ENCODE measurements around the gene NAALADL1.

Gene NAALADL1

DNA sequence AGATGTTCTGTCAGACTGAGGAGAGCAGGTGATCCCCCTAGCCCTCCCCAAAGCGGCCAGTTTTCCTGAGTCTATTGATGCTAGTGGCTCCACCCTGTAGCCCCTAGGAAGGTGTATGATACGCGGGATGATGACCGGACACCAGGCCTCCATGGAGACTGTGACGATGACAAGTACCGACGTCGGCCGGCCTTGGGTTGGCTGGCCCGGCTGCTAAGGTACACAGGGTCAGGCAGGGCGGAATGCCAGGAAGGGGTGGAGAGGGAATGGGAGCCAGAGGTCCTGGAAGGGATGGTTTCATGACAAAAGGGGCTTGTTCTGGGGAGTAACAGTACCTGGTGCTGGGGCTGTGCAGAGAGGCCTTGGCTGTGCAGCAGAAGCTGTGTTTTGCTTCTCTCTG is 28.9 kb upstream of the NAALADL1 start:
- H3K27ac ChIP-seq = no peak overlapping the region
- TF ChIP-seq, protein P1, sequence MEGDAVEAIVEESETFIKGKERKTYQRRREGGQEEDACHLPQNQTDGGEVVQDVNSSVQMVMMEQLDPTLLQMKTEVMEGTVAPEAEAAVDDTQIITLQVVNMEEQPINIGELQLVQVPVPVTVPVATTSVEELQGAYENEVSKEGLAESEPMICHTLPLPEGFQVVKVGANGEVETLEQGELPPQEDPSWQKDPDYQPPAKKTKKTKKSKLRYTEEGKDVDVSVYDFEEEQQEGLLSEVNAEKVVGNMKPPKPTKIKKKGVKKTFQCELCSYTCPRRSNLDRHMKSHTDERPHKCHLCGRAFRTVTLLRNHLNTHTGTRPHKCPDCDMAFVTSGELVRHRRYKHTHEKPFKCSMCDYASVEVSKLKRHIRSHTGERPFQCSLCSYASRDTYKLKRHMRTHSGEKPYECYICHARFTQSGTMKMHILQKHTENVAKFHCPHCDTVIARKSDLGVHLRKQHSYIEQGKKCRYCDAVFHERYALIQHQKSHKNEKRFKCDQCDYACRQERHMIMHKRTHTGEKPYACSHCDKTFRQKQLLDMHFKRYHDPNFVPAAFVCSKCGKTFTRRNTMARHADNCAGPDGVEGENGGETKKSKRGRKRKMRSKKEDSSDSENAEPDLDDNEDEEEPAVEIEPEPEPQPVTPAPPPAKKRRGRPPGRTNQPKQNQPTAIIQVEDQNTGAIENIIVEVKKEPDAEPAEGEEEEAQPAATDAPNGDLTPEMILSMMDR (conservative IDR thresholded peaks at IDR 0.05) = no peak

DNA sequence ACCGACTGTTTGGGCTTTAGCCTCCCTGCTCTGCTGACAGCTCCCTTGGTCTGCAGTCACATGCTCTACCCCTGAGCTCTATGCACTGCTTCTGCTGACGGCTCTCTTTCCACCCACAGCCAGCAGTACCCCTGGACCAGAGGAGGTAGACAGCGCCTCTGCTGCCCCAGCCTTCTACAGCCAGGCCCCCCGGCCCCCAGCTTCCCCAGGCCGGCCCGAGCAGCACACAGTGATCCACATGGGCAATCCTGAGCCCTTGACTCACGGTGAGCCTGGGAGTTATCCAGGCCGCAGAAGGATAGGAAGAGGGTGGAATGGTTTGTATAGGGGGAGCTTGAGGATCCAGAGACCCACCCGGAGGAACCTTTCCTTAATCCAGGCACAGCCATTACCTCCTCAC is 28.5 kb upstream of the NAALADL1 start:
- TF ChIP-seq, protein P1 (conservative IDR thresholded peaks at IDR 0.05) = no peak
- H3K27ac ChIP-seq = no peak overlapping the region

DNA sequence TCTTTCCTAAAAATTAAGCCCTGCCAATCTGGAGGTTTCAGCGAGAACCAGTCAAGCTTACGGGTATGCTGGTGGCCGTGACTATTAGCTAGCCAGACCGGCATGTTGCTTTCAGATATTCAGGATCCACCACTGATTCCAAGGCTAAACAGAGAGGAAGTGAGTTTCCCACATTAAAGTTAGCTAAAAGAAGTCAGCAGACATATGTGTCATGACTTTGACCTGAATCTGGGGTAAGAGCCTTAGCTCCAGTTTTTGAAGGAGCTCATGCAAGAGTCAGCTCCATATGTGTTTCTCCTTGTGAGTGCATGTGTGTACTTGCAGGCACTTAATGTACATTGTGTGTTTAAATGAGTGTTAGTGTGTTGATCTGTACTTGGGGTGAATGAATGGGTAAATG is 27.1 kb upstream of the NAALADL1 start:
- H3K27ac ChIP-seq = no peak overlapping the region
- TF ChIP-seq, protein P1 (conservative IDR thresholded peaks at IDR 0.05) = no peak

DNA sequence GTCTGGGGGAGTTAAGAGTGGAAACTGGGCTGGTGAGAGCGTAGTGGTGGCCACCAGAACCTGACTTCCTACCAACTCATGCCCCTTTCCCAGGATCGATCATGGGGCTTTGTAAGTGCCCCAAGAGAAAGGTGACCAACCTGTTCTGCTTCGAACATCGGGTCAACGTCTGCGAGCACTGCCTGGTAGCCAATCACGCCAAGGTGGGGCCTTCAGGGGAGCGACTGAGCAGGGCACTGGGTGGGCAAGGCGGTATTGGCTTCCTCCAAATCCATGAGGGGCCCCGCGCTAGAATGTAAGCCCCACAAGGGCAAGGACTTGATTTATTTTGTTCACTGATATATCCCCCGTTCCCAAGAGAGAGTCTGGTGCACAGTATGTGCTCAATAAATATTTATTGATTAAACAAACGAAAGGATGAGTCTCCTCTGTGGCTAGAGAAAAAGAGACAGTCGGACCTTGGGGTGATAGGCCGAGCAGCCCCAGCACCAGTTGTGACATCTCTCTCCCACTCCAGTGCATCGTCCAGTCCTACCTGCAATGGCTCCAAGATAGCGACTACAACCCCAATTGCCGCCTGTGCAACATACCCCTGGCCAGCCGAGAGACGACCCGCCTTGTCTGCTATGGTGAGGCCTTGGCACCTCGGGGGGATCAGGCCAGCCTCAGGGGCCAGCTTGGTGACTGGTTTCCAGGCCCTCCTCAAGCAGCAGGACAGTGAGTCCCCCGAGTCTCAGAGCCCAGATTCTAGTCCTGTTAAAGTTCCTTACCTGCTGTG is 26.4 kb upstream of the NAALADL1 start:
- H3K27ac ChIP-seq = peak overlapping the region; percentile 82
- TF ChIP-seq, protein P1 (conservative IDR thresholded peaks at IDR 0.05) = no peak

DNA sequence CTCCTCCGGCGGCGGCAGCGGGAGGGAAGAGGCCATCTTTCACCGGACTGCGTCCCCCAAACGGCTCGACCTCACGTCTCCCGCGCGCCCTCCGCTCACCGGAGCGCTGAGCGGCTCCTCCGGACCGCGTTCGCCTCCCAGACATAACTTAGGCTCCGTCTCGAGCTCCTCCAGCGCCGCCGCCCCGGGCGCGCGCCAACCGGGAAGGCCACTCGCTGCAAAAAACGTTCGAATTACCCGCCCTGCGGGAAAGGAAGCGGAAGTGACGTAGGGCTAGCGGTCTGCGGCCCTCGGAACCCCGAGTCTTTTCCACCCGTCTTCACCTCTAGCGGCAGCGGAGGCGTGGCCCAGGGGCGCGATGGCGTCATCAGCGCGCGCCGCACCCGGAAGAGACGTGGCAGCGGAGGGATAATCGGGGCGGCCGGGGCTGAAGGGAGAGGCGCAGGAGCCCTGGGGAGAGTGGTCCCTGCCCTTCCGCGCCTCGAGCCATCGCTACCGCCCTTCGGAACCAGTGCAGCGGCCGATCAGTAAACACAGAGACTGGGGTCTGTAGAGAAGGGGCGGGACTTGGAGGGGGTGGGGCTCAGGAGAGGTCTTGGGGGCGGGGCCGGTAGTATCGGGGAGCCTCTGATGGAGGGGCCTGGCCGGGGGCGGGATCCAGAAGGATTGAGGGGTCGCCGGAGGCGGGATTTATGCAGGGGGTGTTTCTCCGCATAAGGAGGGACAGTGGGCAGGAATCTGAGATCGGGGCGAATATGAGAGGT is 25.7 kb upstream of the NAALADL1 start, which contains the start of the genes CDCA5 and ZFPL1:
TSS of gene CDCA5 (minus strand) at position 207 of the 764 bp plus-strand sequence. CDS start at position 145, 62 bp downstream.
TSS of gene ZFPL1 (plus strand) at position 389 of the 764 bp plus-strand sequence. CDS start 477 bp downstream, outside the sequence.
- TF ChIP-seq, protein P1 (conservative IDR thresholded peaks at IDR 0.05) = no peak
- peak within 1 kb of the TSS; percentile 82 for H3K27ac ChIP-seq

DNA sequence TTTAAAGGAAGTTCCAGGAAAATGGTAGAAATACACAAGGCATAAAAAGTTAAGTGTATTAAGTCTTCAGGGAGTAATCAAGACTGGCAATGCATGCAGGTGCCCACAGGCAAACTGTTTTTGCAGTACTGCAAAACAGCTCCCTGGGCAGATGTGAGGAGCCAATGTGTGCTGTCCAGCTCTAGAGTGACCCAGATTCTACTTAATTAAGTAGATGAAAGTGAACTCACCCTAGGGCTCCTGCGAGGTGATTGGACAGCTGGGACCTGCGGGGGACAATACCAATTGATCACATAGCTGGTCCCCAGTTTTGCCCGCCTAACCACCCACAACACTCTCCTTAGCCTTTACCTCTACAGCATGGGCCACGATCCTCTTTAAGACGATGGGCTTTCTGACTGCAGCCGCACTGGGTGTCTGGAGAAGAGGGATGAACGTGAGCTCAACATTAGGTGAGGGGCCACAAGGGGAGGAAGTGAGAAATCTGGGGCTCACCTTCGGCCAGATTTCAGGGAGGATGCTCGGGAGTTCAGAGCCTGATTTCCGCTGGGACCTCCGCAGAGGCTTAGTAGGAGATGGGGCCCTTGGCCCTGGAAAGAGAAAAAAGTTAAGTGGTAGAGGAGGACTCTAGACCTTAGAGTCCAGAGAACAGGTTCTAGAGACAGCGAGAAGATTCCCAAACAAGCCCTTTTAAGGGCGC is 24.9 kb upstream of the NAALADL1 start:
- peak overlapping the region; percentile 82 for H3K27ac ChIP-seq
- TF ChIP-seq, protein P1 (conservative IDR thresholded peaks at IDR 0.05) = no peak
